GM21619 (cell line): ENCODE results near the gene ACTR2.
A peak's percentile ranks its signal among the peaks of the same experiment; 100 is the strongest.
"Not testable (repeated sequence)": the region's sequence is repeated elsewhere in the genome, so short reads cannot be mapped to it uniquely, and the experiment has no call there.

Experiments used
- ATAC-seq: cut with Tn5 transposase; IDR thresholded peaks from one replicate; pipeline ENCODE4 v1.9.1; 2021; ENCODE audit not compliant: unreplicated experiment

ACTR2 gene

DNA sequence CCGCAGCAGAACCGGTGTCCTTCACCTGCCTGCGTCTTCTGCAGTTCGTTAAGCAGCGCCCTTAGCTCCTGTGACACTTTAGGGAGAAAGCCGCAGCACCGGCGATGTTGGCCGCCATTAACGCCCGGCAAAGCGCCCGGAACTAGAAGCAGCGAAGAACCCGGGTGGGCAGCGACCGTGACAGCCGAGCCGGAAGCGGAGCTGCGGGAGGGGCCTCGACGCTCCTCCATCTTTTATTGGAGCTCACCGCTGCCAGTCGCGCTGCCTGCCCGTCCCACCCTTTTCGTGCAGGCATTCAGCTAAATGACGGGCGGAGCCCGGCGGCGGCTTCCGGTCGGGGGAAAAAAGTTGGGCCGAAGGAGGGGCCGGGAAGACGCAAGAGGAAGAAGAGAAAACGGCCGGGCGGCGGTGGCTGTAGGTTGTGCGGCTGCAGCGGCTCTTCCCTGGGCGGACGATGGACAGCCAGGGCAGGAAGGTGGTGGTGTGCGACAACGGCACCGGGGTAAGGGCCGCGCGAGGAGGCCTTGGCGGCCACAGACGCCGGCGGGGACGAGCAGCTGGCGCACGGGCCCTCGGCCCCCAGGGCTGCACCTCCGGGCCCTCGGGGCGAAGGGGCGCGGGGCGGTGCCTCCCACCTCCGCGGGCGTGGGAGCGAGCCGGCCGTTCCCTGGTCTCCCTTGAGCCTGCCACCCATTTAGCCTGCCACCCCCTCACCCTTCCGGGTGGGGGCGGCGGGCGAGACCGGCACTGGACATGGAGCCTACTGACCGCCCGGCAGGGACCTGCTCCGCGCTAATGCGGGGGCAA is at the start of gene ACTR2:
Gene ACTR2, plus strand, starts transcription at position 376 of the 807 bp plus-strand sequence. Its CDS starts 79 bp downstream, at position 455.
- ATAC-seq = peak; percentile 85

DNA sequence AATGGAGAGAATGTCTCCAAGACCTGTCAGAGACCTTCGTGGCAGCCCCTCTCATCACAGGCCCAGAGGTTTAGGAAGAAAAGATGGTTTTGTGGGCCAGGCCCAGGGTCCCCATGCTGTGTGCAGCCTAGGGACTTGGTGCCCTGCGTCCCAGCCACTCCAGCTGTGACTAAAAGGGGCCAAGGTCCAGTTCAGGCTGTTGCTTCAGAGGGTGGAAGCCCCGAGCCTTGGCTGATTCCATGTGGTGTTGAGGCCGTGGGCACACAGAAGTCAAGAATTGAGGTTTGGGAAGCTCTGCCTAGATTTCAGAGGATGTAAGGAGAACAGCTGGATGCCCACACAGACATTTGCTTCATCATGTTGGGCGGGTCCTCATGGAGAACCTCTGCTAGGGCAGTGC is 45.1 kb upstream of the ACTR2 start:
- ATAC-seq = no peak

DNA sequence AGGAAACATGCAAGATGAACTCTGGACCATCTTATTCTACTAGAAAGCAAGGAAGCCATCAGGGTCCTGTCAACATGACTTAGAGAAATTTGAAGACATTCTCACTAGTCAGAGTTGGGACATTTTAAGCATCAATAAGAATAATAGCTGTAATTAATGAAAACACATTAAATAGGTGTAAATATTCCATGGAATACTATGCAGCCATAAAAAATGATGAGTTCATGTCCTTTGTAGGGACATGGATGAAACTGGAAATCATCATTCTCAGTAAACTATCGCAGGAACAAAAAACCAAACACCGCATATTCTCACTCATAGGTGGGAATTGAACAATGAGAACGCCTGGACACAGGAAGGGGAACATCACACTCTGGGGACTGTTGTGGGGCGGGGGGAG is 44.2 kb upstream of the ACTR2 start:
- ATAC-seq = not testable (repeated sequence)

DNA sequence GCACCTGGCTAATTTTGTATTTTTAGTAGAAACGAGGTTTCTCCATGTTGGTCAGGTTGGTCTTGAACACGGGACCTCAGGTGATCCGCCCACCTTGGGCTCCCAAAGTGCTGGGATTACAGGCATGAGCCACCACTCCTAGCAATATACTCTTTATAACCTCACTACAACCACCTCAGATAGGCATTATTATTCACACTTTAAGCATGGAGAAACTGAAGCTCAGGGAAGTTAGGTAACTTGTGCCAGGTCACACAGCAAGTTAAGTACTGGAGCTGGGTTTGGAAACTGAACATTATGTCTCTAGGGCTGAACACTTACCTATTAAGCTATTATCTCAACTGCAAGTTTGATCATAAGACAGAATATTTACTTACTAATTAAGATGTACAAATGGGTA is 42.6 kb upstream of the ACTR2 start:
- ATAC-seq = no peak

DNA sequence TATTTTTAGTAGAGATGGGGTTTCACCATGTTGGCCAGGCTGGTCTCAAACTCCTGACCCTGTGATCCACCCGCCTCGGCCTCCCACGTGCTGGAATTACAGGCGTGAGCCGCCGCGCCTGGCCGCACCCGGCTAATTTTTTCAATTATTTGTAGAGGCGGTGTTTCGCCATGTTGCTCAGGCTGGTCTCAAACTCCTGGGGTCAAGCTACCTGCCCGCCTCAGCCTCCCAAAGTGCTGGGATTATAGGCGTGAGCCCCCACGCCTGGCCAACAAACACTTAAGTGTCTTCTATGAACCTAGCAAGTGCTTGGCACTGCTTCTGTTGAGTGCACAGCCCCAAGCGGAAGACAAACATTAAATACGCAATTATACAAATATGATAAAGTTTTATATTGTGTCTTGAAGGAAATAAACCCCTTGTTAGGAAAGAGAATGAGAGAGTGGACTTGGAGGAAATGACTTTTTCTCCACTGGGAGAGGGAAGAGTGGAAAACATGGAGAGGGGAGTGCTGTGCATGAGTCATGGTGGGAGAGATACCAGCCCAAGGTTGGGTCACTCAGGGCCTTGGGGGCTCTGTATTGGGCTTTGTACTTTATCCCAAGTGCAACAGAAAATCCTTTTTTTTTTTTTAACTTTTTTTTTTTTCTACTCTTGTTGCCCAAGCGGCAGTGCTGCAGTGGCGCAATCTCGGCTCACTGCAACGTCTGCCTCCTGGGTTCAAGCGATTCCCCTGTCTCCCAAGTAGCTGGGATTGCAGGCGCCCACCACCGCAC is 41.4 kb upstream of the ACTR2 start:
- ATAC-seq = no peak

DNA sequence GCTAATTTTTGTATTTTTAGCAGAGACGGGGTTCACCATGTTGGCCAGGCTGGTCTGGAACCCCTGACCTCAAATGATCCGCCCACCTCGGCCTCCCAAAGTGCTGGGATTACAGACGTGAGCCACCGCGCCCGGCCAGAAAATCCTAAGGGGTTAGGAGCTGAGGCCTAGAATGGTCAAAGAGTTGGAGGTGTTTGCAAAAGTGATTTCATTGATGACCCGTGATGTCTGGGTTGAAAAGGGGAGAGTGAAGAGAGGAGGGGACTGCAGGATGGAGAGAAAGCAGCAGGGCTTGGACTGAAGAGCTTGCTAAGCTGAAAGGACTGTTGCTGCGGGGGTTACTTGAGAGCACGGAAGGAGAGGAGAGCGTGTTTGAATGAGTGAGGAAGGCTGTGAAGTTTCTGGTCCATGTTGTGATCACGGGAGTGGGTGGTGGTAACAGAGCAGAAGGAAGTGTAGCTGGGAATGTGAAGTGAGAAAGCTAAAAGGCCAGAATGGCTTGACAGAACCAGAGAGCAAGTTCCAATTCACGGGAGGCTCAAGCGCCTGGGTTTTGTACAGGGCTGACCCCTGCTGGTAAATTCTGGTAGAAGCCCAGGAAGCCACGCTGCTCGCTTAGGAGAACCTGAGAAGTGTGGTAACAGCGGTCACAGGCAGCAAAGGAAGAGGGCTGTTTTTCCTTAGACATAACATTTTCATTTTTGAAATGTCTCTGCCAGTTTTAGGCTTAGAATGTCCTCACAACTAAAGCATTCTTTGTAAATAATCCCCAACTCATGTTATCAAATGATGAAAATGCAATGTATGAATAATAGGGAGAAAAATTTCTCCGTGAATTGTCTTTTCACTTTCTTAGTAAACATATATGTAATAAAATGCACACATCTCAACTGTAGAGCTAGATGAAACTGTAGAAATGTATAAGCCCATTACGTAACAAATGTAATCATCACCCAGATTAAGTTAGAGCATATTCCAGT is 40.5 kb upstream of the ACTR2 start:
- peak; percentile 69 for ATAC-seq

DNA sequence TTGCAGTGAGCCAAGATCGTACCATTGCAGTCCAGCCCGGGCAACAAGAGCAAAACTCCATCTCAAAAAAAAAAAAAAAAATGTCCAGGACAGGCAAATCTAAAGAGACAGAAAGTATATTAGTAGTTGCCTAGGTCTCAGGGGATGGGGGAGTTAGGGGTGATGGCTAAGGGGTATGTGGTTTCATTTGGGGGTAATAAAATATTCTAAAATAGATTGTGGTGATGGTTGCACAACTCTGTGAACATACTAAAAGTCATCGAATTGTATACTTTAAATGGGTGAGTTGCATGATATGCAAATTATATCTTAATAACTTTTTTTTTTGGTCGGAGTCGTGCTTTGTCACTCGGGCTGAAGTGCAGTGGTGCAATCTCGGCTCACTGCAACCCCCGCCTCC is 34.2 kb upstream of the ACTR2 start:
- ATAC-seq = no peak

DNA sequence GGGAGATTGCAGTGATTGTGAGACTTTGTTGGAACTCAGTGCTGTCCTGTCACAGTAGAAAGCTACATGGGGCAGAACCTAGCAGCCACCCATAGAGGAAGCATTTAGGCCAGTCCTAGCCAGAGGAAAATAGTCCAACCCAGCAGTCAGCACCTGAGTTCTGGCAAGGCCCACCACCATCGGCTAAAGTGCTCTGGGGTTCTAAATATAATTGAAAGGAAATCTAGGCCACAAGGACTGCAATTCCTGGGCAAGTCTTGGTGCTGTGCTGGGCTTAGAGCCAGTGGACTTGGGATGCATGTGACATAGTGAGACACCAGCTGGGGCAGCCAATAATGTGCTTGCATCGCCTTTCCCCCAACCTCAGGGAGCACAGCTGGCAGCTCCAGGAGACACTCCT is 28.9 kb upstream of the ACTR2 start:
- ATAC-seq = no peak

DNA sequence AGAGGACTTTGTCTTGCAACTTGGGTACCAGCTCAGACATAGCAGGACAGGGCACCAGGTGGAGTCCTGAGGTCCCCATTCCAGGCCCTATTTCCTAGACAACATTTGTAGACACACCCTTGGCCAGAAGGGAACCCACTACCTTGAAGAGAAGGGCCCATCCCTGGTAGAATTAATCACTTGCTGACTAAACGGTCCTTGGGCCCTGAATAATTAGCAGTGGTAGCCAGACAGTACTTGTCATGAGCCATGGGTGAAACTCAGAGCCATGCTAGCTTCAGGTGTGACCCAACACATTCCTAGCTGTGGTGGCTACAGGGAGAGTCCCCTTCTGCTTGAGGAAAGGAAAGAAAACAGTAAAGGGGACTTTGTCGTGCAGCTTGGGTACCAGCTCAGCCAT is 28.5 kb upstream of the ACTR2 start:
- no peak for ATAC-seq

DNA sequence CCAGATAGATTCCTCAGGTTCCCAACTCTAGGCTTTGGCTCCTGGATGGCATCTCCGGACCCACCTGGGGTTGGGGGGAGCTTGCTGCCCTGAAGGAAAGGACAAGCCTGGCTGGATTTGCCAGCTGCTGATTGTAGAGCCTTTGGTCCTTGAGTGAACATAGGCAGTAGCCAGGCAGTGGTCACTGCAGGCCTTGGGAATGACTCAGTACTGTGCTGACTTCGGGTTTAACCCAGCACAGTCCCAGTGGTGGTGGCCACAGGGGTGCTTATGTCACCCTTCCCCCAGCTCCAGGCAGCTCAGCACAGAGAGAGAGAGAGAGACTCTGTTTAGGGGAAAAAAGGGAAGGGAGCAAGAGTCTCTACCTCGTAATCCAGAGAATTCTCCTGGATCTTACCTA is 27.7 kb upstream of the ACTR2 start:
- ATAC-seq = no peak

DNA sequence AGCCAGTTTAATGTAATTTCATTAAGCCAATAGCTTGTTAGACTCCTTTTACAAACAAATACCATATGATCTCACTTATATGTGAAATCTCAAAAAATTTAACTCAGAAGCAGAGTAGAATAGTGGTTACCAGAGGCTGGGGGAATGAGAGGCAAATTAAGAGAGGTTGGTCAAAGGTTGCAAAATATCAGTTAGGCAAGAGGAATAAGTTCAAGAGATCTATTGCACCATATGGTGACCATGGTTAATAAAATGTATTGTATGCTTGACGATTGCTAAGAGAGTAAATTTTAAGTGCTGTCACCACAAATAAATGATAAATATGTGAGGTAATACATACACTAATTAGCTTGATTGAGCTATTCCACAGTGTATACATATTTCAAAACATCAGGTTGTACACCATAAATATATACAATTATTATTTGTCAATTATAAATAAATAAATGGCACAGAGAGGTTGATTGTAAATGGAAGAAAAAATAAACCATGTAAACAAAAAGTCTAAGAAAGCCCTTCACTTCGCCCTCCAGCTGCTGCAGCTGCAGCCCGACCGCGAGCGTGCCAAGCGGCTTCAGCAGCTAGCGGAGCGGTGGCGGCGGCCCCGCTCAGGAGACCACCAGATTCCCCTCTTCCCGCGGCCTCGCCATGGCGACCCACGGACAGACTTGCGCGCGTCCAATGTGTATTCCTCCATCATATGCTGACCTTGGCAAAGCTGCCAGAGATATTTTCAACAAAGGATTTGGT is 23.0 kb upstream of the ACTR2 start:
- no peak for ATAC-seq

DNA sequence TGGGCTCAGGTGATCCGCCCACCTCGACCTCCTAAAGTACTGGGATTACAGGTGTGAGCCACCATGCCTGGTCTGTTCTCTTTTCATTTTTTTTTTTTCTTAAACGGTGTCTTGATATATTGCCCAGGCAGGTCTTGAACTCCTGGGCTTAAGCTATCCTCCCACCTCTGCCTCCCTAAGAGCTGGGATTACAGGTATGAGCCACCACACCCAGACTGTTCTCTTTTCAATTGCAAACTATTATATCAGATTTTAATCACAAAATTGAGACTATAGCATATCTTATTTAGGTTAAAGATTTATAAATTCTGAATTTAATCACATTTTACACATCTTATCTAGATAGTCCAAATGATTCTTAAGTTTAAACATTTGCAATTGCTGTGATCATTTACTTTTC is 15.5 kb upstream of the ACTR2 start:
- ATAC-seq = no peak

DNA sequence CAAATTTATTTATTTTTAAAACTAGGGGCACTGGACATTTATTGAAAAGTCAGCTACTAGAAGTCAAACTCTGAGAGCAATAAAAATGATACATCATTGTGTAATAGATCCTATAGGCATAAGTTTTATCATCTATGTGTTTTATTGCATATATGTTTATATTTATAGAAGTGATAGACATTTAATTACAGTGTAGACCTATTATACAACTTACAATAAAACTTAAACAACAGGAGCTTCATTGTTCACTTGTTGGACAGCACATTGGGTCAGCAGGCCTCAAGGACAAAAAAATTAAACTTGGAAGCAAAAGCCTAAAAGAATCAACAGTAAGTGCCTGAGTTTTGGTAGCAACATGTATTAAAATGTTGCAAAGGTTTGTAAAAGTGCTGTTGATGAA is 15.0 kb upstream of the ACTR2 start:
- no peak for ATAC-seq

DNA sequence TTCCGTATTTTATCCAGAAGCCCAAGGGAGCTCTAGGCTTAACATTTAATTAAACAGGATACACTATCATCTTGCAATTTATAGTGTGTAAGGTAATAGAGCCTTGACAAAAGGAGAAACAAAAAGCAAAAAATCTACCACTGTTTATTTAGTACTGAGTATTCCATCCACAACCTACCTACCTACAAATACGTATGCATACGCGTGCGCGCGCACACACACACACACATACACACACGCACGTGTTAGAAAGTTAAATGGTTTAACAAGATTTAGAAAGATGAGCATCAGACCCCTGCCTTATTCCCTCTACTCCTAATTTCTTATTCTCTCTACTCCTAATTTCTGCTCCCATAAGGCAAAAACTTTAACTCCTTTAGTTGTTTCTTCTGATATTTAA is 14.6 kb upstream of the ACTR2 start:
- ATAC-seq = no peak

DNA sequence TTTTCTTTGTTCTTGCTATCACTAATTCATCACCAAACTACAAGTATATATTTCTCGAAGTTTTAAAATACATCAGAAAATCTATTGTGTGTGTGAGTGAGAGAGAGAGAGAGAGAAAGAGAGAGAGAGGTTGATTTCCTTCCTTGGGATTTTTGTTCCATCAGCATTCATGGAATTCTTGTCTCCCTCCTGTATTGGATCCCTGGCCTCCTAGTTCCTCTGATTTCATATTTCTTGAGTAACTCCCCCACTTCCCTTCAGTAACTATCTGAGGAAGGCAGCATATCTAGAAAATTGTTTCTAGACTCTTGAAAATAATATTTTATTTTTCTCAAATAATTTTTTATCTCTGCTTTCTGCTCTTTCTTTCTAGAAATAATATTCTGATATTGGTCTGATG is 13.3 kb upstream of the ACTR2 start:
- no peak for ATAC-seq

DNA sequence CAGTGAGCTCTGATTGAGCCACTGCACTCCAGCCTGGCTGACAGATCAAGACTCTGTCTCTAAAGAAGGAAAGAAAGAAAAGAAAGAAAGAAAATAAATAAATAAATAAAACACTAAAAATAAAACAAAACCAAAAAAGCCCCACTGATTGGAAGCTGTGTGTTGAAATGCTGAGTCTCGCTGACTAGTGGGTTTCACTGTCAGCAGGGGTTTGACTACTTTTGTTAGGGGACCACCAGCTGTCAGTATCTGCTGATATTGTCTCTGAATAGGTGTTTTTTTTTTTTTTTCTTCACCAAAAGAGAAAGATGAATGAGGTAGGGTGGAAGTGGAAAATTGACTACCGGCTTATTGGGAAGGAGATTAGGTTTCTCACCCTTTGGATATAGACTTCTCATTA is 12.8 kb upstream of the ACTR2 start:
- ATAC-seq = no peak

DNA sequence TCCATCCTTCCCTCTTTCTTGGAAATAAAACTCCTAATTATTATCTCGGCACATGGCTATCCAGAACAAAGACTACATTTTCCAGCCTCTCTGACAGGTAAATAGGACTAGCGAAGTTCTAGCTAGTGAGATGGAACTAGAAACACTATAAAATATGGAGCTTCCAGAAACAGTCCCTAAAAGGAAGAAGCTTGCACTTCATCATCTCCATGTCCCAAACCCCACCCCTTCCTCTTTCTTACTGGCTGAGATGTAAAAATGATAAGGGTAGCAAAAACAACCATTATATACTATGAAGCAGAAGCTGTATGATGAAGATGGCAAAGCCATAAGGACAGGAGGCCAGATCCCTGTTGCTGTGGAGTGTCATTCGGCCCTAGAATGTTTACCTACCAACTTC is 11.7 kb upstream of the ACTR2 start:
- no peak for ATAC-seq

DNA sequence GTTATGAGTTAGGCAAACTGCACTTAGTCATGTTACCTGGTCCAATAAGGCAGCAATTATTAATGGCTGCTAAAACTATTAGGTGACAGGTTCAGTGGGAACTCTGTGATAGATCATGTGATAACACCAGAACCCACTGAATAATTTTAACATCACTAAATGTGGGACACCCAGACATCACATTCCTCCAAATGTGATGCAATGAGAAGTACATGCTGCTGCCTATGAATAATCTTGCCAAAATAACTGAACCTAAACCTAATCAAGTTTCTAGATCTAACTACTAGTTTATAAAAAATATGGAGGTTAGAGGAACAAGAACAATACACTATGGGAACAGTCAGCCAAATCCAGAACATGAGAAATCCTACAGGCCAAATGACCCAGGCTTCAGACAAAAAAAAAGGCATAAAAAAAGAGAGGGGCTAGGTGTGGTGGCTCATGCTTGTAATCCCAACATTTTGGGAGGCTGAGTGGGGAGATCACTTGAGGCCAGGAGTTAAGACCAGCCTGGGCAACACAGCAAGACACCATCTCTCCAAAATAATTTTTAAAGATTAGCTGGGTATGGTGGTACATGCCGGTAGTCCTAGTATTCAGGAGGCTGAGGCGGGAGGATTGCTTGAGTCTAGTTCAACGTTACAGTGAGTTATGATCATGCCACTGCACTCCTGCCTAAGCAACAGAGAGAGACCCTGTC is 7.0 kb upstream of the ACTR2 start:
- no peak for ATAC-seq

DNA sequence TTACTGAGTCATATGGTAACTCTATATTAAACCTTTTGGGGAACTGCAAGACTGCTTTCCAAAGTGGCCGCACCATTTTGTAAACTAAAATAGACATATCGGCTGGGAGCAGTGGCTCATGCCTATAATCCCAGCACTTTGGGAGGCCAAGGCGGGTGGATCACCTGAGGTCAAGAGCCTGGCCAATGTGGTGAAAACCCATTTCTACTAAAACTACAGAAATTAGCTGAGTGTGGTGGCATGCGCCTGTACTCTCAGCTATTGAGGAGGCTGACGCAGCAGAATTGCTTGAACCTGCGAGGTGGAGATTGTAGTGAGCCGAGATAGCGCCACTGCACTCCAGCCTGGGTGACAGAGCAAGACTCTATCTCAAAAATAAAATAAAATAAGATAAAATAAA is 6.4 kb upstream of the ACTR2 start:
- not testable (repeated sequence) for ATAC-seq

DNA sequence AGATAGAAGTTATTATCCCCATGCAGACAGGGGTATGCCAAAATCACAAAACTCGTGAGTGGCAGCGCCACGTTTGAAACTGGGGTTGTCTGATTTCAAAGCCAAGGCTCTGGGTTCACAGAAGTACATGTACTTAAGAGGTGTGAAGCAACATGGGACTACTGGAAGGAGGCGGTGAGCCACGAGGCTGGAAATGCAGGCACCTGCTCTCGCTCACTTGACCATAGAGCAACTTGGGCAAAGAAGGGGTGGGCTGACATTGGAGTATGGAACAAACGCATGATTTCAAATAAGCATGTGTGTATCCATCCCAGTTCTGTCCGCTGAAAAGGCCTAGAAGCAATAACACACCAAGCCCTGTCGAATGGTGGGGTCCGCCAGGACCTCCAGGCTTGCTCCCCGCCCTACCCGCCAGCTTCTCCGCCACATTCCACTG is 593 bp upstream of the ACTR2 start:
- peak; percentile 5 for ATAC-seq
